HCT116 (cell line): ENCODE data around the gene SOBP. TPM values are rescaled to one million over a fixed set of nuclear protein-coding genes. Genes with fewer than 3 reads are reported as not detected.

ENCODE experiments used
- ATAC-seq: fragments of 200-7000 bp; cut with Tn5 transposase; 2 replicates; pipeline ENCODE4 v1.9.1; 2020; ENCODE audit warnings: mild to moderate bottlenecking, moderate library complexity
- BruUV-seq: library from RNA; stranded (reverse); fragments of 400-500 nt; replicated peaks from 2 replicates; lab custom pipeline; 2021; lab: Mats Ljungman, UMichigan
- CTCF ChIA-PET: fragments of 300-600 bp; sonication (Branson Sonifier 250); formaldehyde crosslinking; loops from one replicate; lab custom pipeline; 2021; ENCODE audit warnings: antibody characterized with exemption; lab: Charles Lee
- POLR2A ChIA-PET: fragments of 300-600, 350-600 bp; sonication (Branson Sonifier 250); formaldehyde crosslinking; loops from one replicate; lab custom pipeline; 2021; ENCODE audit warnings: antibody characterized with exemption; lab: Charles Lee
- RAD21 ChIA-PET, 2 experiments: fragments of 300-600 bp; sonication (Branson Sonifier 250); formaldehyde crosslinking; loops; one replicate each; lab custom pipeline; 2023; ENCODE audit warnings: low total read pairs in 2 of 2; ENCODE audit not compliant: uncharacterized antibody in 2 of 2, unreplicated experiment in 2 of 2, low non-redundant PET in 1 of 2; lab: Charles Lee
- DNase-seq: peaks from one replicate; pipeline ENCODE4 v3.0.0-alpha.2; 2010; ENCODE audit warnings: low read depth, low spot score
- H2AFZ ChIP-seq: fragments of 200-600 bp; shearing (Covaris generic), sonication (generic); 2 replicates; pipeline ENCODE4 v1.6.1; 2017; ENCODE audit warnings: low read depth, mixed run types, mixed read lengths, antibody characterized with exemption, low read length; ENCODE audit not compliant: poor library complexity, severe bottlenecking
- H3K27ac ChIP-seq: 2 replicates; pipeline ENCODE4 v1.5.1; 2012; ENCODE audit warnings: low read depth, low read length
- H3K27me3 ChIP-seq: fragments of 200-600 bp; sonication (generic); 2 replicates; pipeline ENCODE4 v1.6.1; 2016; ENCODE audit warnings: mixed run types, low read length, mixed read lengths; ENCODE audit not compliant: insufficient read depth
- H3K36me3 ChIP-seq, 2 experiments: fragments of 200-500 bp in 1 of 2; fragments of 200-600 bp in 1 of 2; sonication (Bioruptor generic) in 1 of 2; sonication (generic) in 1 of 2; 2 replicates each; pipeline versions ENCODE4 v1.5.1 to v1.6.1; 2014 to 2016; ENCODE audit warnings: low read length in 2 of 2, inconsistent platforms in 1 of 2, mixed read lengths in 1 of 2, mixed run types in 1 of 2; ENCODE audit not compliant: insufficient read depth in 2 of 2, control insufficient read depth in 1 of 2
- H3K4me1 ChIP-seq, 2 experiments: fragments of 200-600 bp in 1 of 2; sonication (generic) in 1 of 2; 2 replicates each; pipeline versions ENCODE4 v1.5.1 to v1.6.1; 2012 to 2017; ENCODE audit warnings: low read length in 2 of 2, inconsistent platforms in 1 of 2, mild to moderate bottlenecking in 1 of 2, mixed read lengths in 1 of 2, mixed run types in 1 of 2, moderate library complexity in 1 of 2; ENCODE audit not compliant: insufficient read depth in 2 of 2, control insufficient read depth in 1 of 2
- H3K4me2 ChIP-seq: fragments of 200-600 bp; sonication (generic); 2 replicates; pipeline ENCODE4 v1.6.1; 2017; ENCODE audit warnings: mixed run types, low read length, mixed read lengths
- H3K4me3 ChIP-seq, 2 experiments: fragments of 200-600 bp in 1 of 2; sonication (generic) in 1 of 2; replicated peaks in 1 of 2; 2 replicates each; pipeline ENCODE4 v1.5.1; 2011 to 2016; ENCODE audit warnings: low read length in 2 of 2, control low read depth in 1 of 2, low read depth in 1 of 2, mild to moderate bottlenecking in 1 of 2, mixed read lengths in 1 of 2, mixed run types in 1 of 2
- H3K79me2 ChIP-seq: fragments of 200-600 bp; sonication (generic); 2 replicates; pipeline ENCODE4 v1.6.1; 2017; ENCODE audit warnings: mild to moderate bottlenecking, mixed run types, low read length, moderate library complexity, mixed read lengths; ENCODE audit not compliant: insufficient read depth
- H3K9ac ChIP-seq: fragments of 200-600 bp; sonication (generic); 2 replicates; pipeline ENCODE4 v1.6.1; 2016; ENCODE audit warnings: low read length, mixed read lengths
- H3K9me2 ChIP-seq: fragments of 200-600 bp; sonication (generic), shearing (Covaris generic); 2 replicates; pipeline ENCODE4 v1.6.1; 2017; ENCODE audit warnings: mixed run types, mild to moderate bottlenecking, moderate library complexity; ENCODE audit not compliant: insufficient read depth
- H3K9me3 ChIP-seq, 2 experiments: fragments of 200-500 bp in 1 of 2; fragments of 200-600 bp in 1 of 2; sonication (Bioruptor generic) in 1 of 2; sonication (generic) in 1 of 2; 2 replicates each; pipeline ENCODE4 v1.6.1; 2014 to 2017; ENCODE audit warnings: low read length in 2 of 2, mixed read lengths in 2 of 2, inconsistent platforms in 1 of 2, low read depth in 1 of 2, mild to moderate bottlenecking in 1 of 2, mixed run types in 1 of 2, moderate library complexity in 1 of 2; ENCODE audit not compliant: control insufficient read depth in 1 of 2, insufficient read depth in 1 of 2
- H4K20me1 ChIP-seq: fragments of 200-600 bp; sonication (generic), shearing (Covaris generic); 2 replicates; pipeline ENCODE4 v1.6.1; 2017; ENCODE audit warnings: mixed run types, mild to moderate bottlenecking, moderate library complexity; ENCODE audit not compliant: insufficient read depth
- ATF3 ChIP-seq: IDR thresholded peaks from 2 replicates; pipeline ENCODE4 v1.6.1; 2012
- CTCF ChIP-seq, 3 experiments: fragments of 200-600 bp in 1 of 3; sonication (generic) in 1 of 3; IDR thresholded peaks in 2 of 3; conservative IDR thresholded peaks in 1 of 3; 2 replicates each; pipeline ENCODE4 v1.5.1; 2012 to 2017; ENCODE audit warnings: low read depth in 2 of 3, low read length in 2 of 3, antibody characterized with exemption in 1 of 3, borderline replicate concordance in 1 of 3, control low read depth in 1 of 3, mild to moderate bottlenecking in 1 of 3, mixed read lengths in 1 of 3, mixed run types in 1 of 3, moderate library complexity in 1 of 3; ENCODE audit not compliant: insufficient read depth in 1 of 3
- EZH2 ChIP-seq: fragments of 200-600 bp; sonication (generic); IDR thresholded peaks from 2 replicates; pipeline ENCODE4 v1.6.1; 2017; ENCODE audit warnings: antibody characterized with exemption, mixed run types
- JUND ChIP-seq: IDR thresholded peaks from 2 replicates; pipeline ENCODE4 v1.6.1; 2012
- MAX ChIP-seq: IDR thresholded peaks from 2 replicates; pipeline ENCODE4 v1.6.1; 2012
- POLR2A ChIP-seq: IDR thresholded peaks from 2 replicates; pipeline ENCODE4 v1.7.0; 2011; ENCODE audit warnings: borderline replicate concordance; ENCODE audit not compliant: insufficient read depth, insufficient read length; ENCODE audit errors: extremely low read depth
- SRF ChIP-seq: IDR thresholded peaks from 2 replicates; pipeline ENCODE4 v1.6.1; 2012; ENCODE audit warnings: low read depth
- TCF7L2 ChIP-seq: IDR thresholded peaks from 2 replicates; pipeline ENCODE4 v1.7.0; 2011; ENCODE audit warnings: borderline replicate concordance, inconsistent platforms; ENCODE audit not compliant: insufficient read depth, insufficient read length; ENCODE audit errors: extremely low read depth
- ZNF274 ChIP-seq: fragments of 200-500 bp; sonication (Bioruptor generic); IDR thresholded peaks from 2 replicates; pipeline ENCODE4 v1.6.1; 2014; ENCODE audit warnings: mild to moderate bottlenecking, low read depth, low read length, inconsistent platforms
- intact Hi-C: fragments of 100-400 bp; cut with micrococcal nuclease; formaldehyde crosslinking; loops from 2 replicates; pipeline ENCODE4 v1.10.0; 2022
- total RNA-seq: library from RNA; stranded (reverse); gene quantifications from one replicate; pipeline ENCODE4 v1.2.1, GENCODE V29; 2021; ENCODE audit not compliant: unreplicated experiment

SOBP gene
- total RNA-seq, 1 experiment from 2014 or later: 2.6 TPM

DNA sequence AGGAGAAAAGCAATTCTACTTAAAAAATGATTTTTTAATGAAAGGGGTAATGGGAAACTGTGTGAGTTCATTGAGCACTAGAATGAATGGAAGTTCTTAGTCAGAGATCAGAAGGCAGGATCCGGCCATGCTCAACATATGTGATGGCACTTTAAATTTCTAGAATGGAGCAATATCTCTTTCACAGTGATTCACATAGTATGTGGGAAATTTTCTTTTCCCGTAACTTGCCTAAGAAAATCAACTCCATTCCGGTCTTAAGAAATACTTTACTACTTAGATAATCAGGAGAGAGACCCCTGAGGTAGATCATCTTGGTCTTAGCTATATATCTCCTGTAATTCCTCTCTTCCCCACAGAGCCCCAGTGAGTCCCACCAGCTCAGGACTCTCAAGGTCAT lies 202.4 kb downstream of the SOBP start:
- POLR2A ChIA-PET: no interaction called here
- Histone ChIP-seq H4K20me1 (no peaks in the 10 kb centered on the region), H3K4me1 (no peaks in the 10 kb centered on the region), H3K9ac (no peak overlapping the region), H3K4me3 (no peak overlapping the region), H3K79me2 (no peaks in the 10 kb centered on the region), H3K27ac (no peak overlapping the region), H3K27me3 (no peaks in the 10 kb centered on the region), H3K9me2 (no peaks in the 10 kb centered on the region), H3K9me3 (no peaks in the 10 kb centered on the region), H2AFZ (no peak overlapping the region), H3K36me3 (no peaks in the 10 kb centered on the region), H3K4me2 (no peak overlapping the region)
- TF ChIP-seq JUND (no peak), EZH2 (no peak), POLR2A (no peak), ATF3 (no peak), SRF (no peak), TCF7L2 (no peak), MAX (no peak), CTCF (IDR thresholded peaks at IDR 0.05 in 2 of 3, conservative IDR thresholded peaks at IDR 0.05 in 1 of 3; ENCODE audit: borderline replicate concordance in 1 of 3, insufficient read depth in 1 of 3, low read depth in 2 of 3, low read length in 2 of 3) (no peak), ZNF274 (no peak)
- no TSS peak for BruUV-seq
- RAD21 ChIA-PET: no interaction called here
- ATAC-seq (no peak), DNase-seq (no peak)
- CTCF ChIA-PET: no interaction called here
- intact Hi-C loops: no loop called here
